Measurements from ENCODE around the gene PHACTR2.

GRCh38 chr6:143759666-143760065, 81.9 kb downstream of the PHACTR2 start:
- no peak for TF ChIP-seq EZH2 (optimal IDR thresholded peaks at IDR 0.05; ENCODE audit: low read depth, low read length)
- TF ChIP-seq CTCF (IDR thresholded peaks at IDR 0.05; ENCODE audit: low read length): no peak
- TF ChIP-seq EZH2phosphoT487 (IDR thresholded peaks at IDR 0.05; ENCODE audit: low read length): no peak

Measured in MM.1S (cell line).